Effector CD8-positive, alpha-beta T cell (primary cell): ENCODE data around the gene C8B.

Source experiments
- DNase-seq: peaks from one replicate; lab custom pipeline; 2025; lab: John Stamatoyannopoulos, UW

The C8B gene

GRCh38 chr1:56931686-56932085 lies 34.1 kb downstream of the C8B start:
- no peak for DNase-seq

GRCh38 chr1:56931211-56931610 lies 34.6 kb downstream of the C8B start:
- DNase-seq = no peak

- no peak for DNase-seq
Observed at GRCh38 chr1:56929492-56929891, 36.3 kb downstream of the C8B start.

GRCh38 chr1:56927986-56928385 lies 37.8 kb downstream of the C8B start:
- no peak for DNase-seq

GRCh38 chr1:56927171-56927570 lies 38.6 kb downstream of the C8B start:
- no peak for DNase-seq

GRCh38 chr1:56925193-56925592 lies 40.6 kb downstream of the C8B start:
- no peak for DNase-seq

GRCh38 chr1:56924116-56924515 lies 41.7 kb downstream of the C8B start:
- DNase-seq = no peak

GRCh38 chr1:56923201-56923600 lies 42.6 kb downstream of the C8B start:
- DNase-seq = no peak

GRCh38 chr1:56922507-56922906 lies 43.3 kb downstream of the C8B start:
- no peak for DNase-seq

GRCh38 chr1:56922070-56922469 lies 43.7 kb downstream of the C8B start:
- DNase-seq = no peak

GRCh38 chr1:56921479-56921878 lies 44.3 kb downstream of the C8B start:
- DNase-seq = no peak

- DNase-seq = no peak
Observed at GRCh38 chr1:56920591-56921001, 45.2 kb downstream of the C8B start.

- no peak for DNase-seq
Observed at GRCh38 chr1:56917356-56917755, 48.5 kb downstream of the C8B start.

- no peak for DNase-seq
Observed at GRCh38 chr1:56916630-56917029, 49.2 kb downstream of the C8B start.

GRCh38 chr1:56915960-56916359 lies 49.9 kb downstream of the C8B start:
- no peak for DNase-seq

GRCh38 chr1:56912325-56912724 lies 53.5 kb downstream of the C8B start:
- DNase-seq = no peak

GRCh38 chr1:56911098-56911938 lies 54.5 kb downstream of the C8B start:
- DNase-seq = no peak

GRCh38 chr1:56910441-56910985 lies 55.3 kb downstream of the C8B start:
- no peak for DNase-seq

GRCh38 chr1:56908619-56909221 lies 57.1 kb downstream of the C8B start:
- DNase-seq = no peak

- DNase-seq = no peak
Observed at GRCh38 chr1:56905667-56906066, 60.1 kb downstream of the C8B start.

- no peak for DNase-seq
Observed at GRCh38 chr1:56904663-56905397, 61.0 kb downstream of the C8B start.

GRCh38 chr1:56903778-56904177 lies 62.0 kb downstream of the C8B start:
- no peak for DNase-seq

- DNase-seq = no peak
Observed at GRCh38 chr1:56901716-56902115, 64.1 kb downstream of the C8B start.
